ENCODE measurements around the gene SPATA18.
"Not testable (repeated sequence)": the region's sequence is repeated elsewhere in the genome, so short reads cannot be mapped to it uniquely, and the experiment has no call there.

The SPATA18 gene

DNA sequence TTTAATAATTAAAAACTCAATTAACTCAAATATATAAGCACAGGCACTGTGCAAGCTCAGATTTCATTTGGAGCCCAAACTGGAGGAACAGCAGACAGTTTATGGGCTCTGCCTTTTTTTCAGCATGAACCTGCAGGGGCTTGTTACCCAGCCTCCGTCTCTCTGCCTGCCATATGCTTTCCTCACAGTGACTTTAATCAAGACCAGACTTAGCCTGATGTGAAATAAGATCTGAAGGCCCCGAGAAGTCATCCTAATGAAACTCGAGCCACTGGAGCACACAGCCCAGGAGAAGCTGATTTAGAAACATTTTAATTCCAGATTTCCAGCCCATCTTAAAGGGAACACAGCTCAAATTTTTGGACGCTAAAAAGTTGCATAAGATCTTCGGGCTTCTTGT lies 55.6 kb downstream of the SPATA18 start:
- DNase-seq (ENCODE audit: low spot score) = no peak

DNA sequence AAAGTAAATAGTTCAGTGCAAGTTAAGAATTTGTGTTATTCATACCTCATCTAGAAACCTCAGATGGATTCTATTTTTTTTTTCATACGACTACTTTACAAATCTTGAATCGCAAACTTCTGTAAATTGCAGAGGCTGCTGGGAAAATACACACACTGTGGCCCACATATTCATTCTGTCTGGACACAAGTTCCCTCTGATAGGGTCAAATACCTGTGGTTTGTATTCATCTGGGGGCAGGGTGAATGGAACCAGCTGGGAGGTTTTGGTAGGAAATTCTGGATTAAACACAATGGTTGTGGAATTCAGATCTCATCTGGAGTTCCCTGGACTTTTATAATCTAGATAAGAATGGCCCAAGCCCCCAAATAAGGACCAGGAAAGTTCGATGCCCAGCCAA lies 56.2 kb downstream of the SPATA18 start:
- DNase-seq (ENCODE audit: low spot score) = no peak

DNA sequence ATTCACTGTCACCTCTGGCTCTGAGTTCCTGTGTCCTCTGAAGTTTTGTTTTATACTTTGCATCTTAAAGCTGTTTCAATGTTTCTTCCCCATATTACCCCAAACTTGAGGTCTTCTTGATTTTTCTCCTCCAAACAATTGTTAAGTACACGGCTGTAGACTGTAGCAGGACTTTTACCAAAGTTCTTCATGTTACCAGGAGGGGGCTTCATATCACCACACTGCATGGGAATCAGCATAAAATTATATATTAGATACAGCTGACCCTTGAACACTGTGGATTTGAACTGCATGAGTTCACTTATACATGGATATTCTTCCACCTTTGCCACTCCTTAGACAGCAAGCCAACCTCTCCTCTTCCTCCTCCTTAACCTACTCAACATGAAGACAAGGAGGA lies 56.6 kb downstream of the SPATA18 start:
- no peak for DNase-seq (ENCODE audit: low spot score)

DNA sequence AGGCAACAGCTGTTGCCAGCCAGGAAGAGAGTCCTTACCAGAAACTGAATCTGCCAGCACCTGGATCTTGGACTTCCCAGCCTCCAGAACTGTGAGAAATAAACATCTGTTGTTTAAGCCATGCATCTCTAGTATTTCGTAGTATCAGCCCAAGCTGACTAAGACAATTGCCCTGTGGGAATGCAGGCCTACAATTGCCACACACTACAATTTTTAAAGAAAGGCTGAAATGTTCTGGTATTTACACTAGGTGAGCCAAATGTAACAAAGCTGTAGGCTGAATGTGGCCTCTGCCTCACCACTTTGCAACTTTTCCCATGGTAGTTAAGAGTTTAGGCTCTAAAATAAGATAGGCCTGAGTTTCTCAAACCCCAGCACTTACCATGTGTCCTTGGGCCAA lies 59.1 kb downstream of the SPATA18 start:
- no peak for DNase-seq (ENCODE audit: low spot score)

DNA sequence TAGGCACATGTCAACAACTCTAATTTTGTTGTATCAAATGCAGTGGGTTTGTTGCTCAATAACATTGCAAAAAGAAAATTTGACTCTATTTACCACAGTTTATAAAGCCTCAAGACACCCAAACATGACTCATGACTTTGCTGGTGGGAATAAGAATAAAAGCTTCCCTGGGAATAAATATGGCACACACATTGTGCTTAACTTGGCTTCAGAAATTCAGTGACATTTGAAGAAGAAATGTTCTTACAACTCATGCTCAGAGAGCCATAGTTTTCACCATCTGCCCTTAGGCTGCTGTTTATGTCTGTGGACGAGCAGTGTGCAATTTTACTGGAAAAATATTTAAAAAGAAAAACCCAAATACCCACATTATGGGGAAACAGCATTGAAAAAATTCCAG lies 60.9 kb downstream of the SPATA18 start:
- no peak for DNase-seq (ENCODE audit: low spot score)

DNA sequence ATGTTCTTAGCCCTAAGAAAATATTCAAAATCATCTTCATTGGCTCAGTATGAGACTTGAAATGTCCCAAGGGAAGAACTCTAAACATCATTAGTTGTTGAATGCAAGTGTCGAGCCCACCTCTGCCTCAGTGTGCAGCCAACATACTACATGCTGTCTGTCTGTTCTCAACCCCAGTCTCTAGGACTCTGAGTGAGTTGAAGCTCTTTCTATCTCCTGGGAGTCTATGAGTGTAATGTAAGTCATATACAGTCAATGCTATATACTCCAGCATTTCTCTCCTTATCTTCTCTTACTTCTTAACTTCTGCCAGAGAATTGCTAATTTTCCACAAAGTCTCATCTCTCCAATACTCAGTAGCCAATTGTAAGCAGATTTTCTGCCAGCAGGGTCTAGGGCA lies 61.3 kb downstream of the SPATA18 start:
- DNase-seq (ENCODE audit: low spot score) = no peak

DNA sequence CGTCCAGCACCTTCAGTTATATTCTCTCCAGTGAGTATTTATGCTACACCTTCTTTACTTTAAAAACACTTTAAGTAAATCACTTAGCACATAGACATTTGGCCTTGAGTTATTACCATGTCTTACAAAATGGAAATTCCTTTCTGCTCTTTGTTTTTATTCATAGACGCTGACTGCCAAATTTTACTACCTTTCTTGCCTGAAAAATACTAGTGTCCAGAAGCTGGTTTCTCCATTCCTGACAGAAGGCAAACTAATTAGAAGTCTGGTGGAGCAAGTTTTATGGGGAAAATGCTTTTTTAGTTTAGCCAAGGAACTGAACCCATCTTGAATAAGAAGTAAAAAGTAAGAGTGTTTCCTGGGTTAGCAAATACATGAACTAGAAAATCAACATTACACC lies 65.5 kb downstream of the SPATA18 start:
- no peak for DNase-seq (ENCODE audit: low spot score)

DNA sequence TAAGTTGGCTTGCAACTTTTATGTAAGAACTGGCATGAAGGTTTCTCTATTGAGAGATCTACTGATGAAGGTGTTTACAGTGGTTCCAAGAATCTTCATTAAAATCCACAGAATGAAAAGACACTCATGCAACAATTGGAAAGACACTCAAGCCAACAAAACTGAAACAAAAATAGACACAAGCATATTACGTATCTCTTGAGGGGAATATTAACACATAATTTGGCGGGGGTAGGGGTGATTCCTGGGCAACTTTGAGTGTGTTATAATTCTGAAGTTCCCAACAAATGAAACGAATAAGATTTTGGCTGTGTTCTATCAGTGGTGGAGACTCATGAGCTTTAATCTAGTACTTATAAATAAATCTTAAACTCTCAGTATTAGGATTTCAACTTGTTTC lies 75.1 kb downstream of the SPATA18 start:
- no peak for DNase-seq (ENCODE audit: low spot score)

DNA sequence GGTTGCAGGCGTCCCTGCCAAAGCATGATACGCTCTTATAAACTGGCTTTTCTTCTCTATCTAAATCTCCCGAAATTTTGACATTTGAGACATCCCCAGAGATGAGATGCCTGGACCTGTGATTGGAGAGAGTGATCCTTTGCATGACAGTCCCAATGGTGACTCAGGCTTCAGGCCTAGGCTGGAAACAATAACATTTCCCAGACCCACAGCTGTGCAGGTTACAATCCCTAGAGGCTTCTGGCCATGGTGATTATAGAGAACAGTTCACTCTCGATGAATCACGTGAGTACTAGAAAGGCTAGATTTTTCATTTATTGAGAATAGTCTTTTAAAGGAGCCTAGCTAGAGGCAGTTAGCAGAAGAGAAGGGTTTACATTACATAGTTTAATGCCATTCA lies 75.9 kb downstream of the SPATA18 start:
- peak; percentile 11 for DNase-seq (ENCODE audit: low spot score)

DNA sequence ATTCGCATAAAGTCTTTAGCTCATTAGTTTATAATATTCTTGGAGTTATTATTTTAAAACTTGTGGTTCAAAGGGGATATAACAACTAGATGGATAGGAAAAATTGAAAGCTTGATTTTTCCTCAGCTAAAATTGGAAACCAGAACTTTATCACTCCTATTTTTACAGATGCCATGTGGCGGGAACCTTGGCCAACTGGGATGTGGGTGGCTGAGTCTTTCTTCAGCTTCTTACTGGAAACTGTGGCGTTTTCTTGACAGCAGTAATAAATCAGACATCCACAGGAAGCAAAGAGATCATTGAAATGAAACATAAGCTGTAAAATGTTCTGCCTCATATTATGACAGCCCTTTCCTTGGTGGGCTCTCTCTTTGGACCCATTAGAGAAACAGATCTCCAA lies 84.1 kb downstream of the SPATA18 start:
- DNase-seq (ENCODE audit: low spot score) = no peak

DNA sequence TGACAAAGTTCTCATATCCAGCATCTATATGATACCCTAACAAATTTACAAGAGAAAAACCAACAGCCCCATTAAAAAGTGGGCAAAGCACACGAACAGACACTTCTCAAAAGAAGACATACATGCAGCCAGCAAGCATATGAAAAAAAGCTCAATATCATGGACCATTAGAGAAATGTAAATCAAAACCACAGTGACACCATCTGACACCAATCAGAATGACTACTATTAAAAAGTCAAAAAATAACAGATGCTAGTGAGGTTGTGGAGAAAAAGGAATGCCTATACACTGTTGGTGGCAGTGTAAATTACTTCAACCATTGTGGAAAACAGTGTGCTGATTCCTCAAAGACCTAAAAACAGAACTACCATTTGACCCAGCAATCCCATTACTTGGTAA lies 86.0 kb downstream of the SPATA18 start:
- DNase-seq (ENCODE audit: low spot score) = not testable (repeated sequence)

DNA sequence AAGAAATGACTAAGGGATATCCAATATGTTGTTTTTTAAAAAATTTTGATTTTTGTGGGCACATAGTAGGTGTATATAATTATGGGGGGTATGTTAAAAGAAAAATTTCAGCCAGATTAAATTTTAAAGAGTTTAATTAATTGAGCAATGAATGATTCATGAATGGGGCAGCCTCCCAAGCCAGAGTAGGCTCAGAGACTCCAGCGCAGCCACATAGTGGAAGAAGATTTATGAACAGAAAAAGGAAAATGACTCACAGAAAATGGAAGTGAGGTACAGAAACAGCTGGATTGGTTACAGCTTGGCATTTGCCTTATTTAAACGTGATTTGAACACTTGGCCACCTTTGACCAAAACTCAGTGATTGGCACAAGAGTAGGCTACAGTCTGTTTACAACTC lies 91.7 kb downstream of the SPATA18 start:
- no peak for DNase-seq (ENCODE audit: low spot score)

DNA sequence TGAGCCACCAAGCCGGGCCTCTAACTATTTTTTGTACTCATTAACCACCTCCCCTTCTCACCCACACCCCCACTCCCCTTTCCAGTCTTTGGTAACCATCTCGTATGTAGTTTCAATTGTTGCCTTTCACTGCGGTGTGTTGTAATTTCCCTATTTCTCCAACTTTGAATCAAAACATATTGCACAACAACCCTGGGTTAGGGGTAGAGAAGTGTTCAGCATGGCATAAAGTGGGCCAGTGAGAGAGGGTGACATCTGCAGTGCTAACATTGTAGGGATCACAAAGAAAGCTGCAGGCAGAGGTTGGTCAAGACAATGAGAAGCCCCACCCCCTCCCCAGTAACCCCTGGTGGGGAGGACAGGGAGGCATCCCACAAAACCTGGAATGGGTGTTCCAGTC lies 92.7 kb downstream of the SPATA18 start:
- DNase-seq (ENCODE audit: low spot score) = no peak

DNA sequence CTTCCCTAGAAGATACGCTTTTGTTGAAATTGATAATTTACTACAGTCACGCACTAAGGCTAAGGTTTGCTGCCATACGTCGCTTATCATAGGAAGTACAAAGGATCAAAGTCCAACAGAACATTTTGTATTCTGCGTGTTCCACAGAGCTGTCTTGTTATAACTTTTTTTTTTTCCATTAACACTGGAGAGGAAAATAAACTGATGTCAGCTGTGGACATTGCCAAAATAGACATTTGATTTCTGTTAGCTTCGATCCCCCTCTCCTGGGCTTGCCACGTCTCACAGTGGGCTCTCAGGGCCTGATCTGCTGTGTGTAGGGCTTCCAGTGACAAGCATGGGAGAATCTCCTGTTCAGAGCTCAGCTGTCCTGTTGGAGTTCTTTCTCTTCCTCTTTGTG lies 93.3 kb downstream of the SPATA18 start:
- DNase-seq (ENCODE audit: low spot score) = no peak
